MG63 (cell line): Measurements from ENCODE around the gene ALG8. TPM values are rescaled to one million over a fixed set of nuclear protein-coding genes. Genes with fewer than 3 reads are reported as not detected.
"Not testable (repeated sequence)": the region's sequence is repeated elsewhere in the genome, so short reads cannot be mapped to it uniquely, and the experiment has no call there.

Experiments
- DNase-seq: peaks from one replicate; pipeline ENCODE4 v3.0.0-alpha.2; 2020
- H3K27me3 ChIP-seq: fragments of 250-450 bp; sonication (Bioruptor Pico); 2 replicates; pipeline ENCODE4 v1.5.1; 2020; ENCODE audit warnings: mild to moderate bottlenecking, moderate library complexity
- H3K36me3 ChIP-seq: fragments of 250-450 bp; sonication (Bioruptor Pico); 2 replicates; pipeline ENCODE4 v1.5.1; 2020; ENCODE audit warnings: mild to moderate bottlenecking, moderate library complexity
- H3K4me3 ChIP-seq: fragments of 250-450 bp; sonication (Bioruptor Pico); 2 replicates; pipeline ENCODE4 v1.5.1; 2020; ENCODE audit warnings: mild to moderate bottlenecking, moderate library complexity
- H3K9me3 ChIP-seq: fragments of 250-450 bp; sonication (Bioruptor Pico); 2 replicates; pipeline ENCODE4 v1.5.1; 2020; ENCODE audit warnings: mild to moderate bottlenecking, moderate library complexity
- total RNA-seq: library from RNA; depleted of rRNA; stranded (reverse); fragments of >200 nt; shearing (Covaris generic); gene quantifications from 2 replicates; pipeline ENCODE4 v1.2.3, GENCODE V29; 2014; ENCODE audit warnings: low replicate concordance

The ALG8 gene
- total RNA-seq, 1 experiment from 2014 or later, result 33.6 TPM

- no peaks in the 10 kb centered on the region for H3K27me3 ChIP-seq
- no peaks in the 10 kb centered on the region for H3K9me3 ChIP-seq
- H3K4me3 ChIP-seq, result peak overlapping the region; percentile 95
- peaks cover 16% of the 10 kb centered on the region for H3K36me3 ChIP-seq
- no peak for DNase-seq
These were observed 1.1 kb downstream of the ALG8 start for GRCh38 chr11:78138291-78138690.

- Histone ChIP-seq H3K9me3 (no peaks in the 10 kb centered on the region), H3K27me3 (no peaks in the 10 kb centered on the region), H3K4me3 (no peak overlapping the region), H3K36me3 (peaks cover 16% of the 10 kb centered on the region)
- no peak for DNase-seq
These were observed 7.0 kb downstream of the ALG8 start for GRCh38 chr11:78132475-78132874.

- H3K4me3 ChIP-seq, result no peak overlapping the region
- no peak for DNase-seq
- no peaks in the 10 kb centered on the region for H3K27me3 ChIP-seq
- peaks cover 11% of the 10 kb centered on the region for H3K36me3 ChIP-seq
- H3K9me3 ChIP-seq, result no peaks in the 10 kb centered on the region
These were observed 7.5 kb downstream of the ALG8 start for GRCh38 chr11:78131956-78132355.

GRCh38 chr11:78127403-78127802, 12.0 kb downstream of the ALG8 start:
- H3K4me3 ChIP-seq, result no peak overlapping the region
- peaks cover 9% of the 10 kb centered on the region for H3K36me3 ChIP-seq
- H3K27me3 ChIP-seq, result no peaks in the 10 kb centered on the region
- no peaks in the 10 kb centered on the region for H3K9me3 ChIP-seq
- DNase-seq, result no peak

GRCh38 chr11:78112582-78113275, 26.7 kb downstream of the ALG8 start:
- H3K27me3 ChIP-seq, result no peaks in the 10 kb centered on the region
- no peaks in the 10 kb centered on the region for H3K9me3 ChIP-seq
- no peak overlapping the region for H3K4me3 ChIP-seq
- H3K36me3 ChIP-seq, result peaks cover 19% of the 10 kb centered on the region
- DNase-seq, result no peak

- Histone ChIP-seq H3K4me3 (no peak overlapping the region), H3K36me3 (peaks cover 19% of the 10 kb centered on the region), H3K9me3 (no peaks in the 10 kb centered on the region), H3K27me3 (no peaks in the 10 kb centered on the region)
- DNase-seq, result no peak
These were observed 28.1 kb downstream of the ALG8 start for GRCh38 chr11:78111298-78111697.

- Histone ChIP-seq H3K9me3 (no peaks in the 10 kb centered on the region), H3K36me3 (peaks cover 19% of the 10 kb centered on the region), H3K27me3 (no peaks in the 10 kb centered on the region), H3K4me3 (no peak overlapping the region)
- DNase-seq, result no peak
These were observed 28.6 kb downstream of the ALG8 start for GRCh38 chr11:78110830-78111229.

GRCh38 chr11:78110351-78110750, 29.1 kb downstream of the ALG8 start:
- no peak for DNase-seq
- no peaks in the 10 kb centered on the region for H3K27me3 ChIP-seq
- peaks cover 19% of the 10 kb centered on the region for H3K36me3 ChIP-seq
- H3K9me3 ChIP-seq, result no peaks in the 10 kb centered on the region
- no peak overlapping the region for H3K4me3 ChIP-seq

GRCh38 chr11:78109081-78110015, 30.1 kb downstream of the ALG8 start:
- Histone ChIP-seq H3K4me3 (no peak overlapping the region), H3K36me3 (peaks cover 19% of the 10 kb centered on the region), H3K9me3 (no peaks in the 10 kb centered on the region), H3K27me3 (no peaks in the 10 kb centered on the region)
- DNase-seq, result no peak

GRCh38 chr11:78100676-78101472, 38.6 kb downstream of the ALG8 start:
- DNase-seq, result no peak
- Histone ChIP-seq H3K27me3 (no peaks in the 10 kb centered on the region), H3K36me3 (peaks cover 23% of the 10 kb centered on the region), H3K9me3 (no peaks in the 10 kb centered on the region), H3K4me3 (no peak overlapping the region)

GRCh38 chr11:78100261-78100660, 39.2 kb downstream of the ALG8 start:
- Histone ChIP-seq H3K9me3 (no peaks in the 10 kb centered on the region), H3K4me3 (no peak overlapping the region), H3K36me3 (peaks cover 26% of the 10 kb centered on the region), H3K27me3 (no peaks in the 10 kb centered on the region)
- no peak for DNase-seq

- H3K36me3 ChIP-seq, result peaks cover 29% of the 10 kb centered on the region
- H3K27me3 ChIP-seq, result no peaks in the 10 kb centered on the region
- H3K4me3 ChIP-seq, result no peak overlapping the region
- no peak for DNase-seq
- H3K9me3 ChIP-seq, result no peaks in the 10 kb centered on the region
These were observed 39.8 kb downstream of the ALG8 start for GRCh38 chr11:78099666-78100065.

GRCh38 chr11:78097666-78098385, 41.6 kb downstream of the ALG8 start:
- peaks cover 30% of the 10 kb centered on the region for H3K36me3 ChIP-seq
- no peaks in the 10 kb centered on the region for H3K9me3 ChIP-seq
- no peak for DNase-seq
- no peak overlapping the region for H3K4me3 ChIP-seq
- no peaks in the 10 kb centered on the region for H3K27me3 ChIP-seq

- DNase-seq, result no peak
- Histone ChIP-seq H3K27me3 (no peaks in the 10 kb centered on the region), H3K36me3 (peaks cover 9% of the 10 kb centered on the region), H3K4me3 (no peak overlapping the region), H3K9me3 (no peaks in the 10 kb centered on the region)
These were observed 45.2 kb downstream of the ALG8 start for GRCh38 chr11:78094250-78094649.

- H3K36me3 ChIP-seq, H3K9me3 ChIP-seq, H3K4me3 ChIP-seq, H3K27me3 ChIP-seq, DNase-seq: not testable (repeated sequence)
These were observed 52.8 kb downstream of the ALG8 start for GRCh38 chr11:78086521-78087074.

- no peak overlapping the region for H3K4me3 ChIP-seq
- DNase-seq, result no peak
These were observed 53.5 kb downstream of the ALG8 start for GRCh38 chr11:78085972-78086371.

More at GRCh38 chr11:78085972-78086371, 53.5 kb downstream of the ALG8 start:
- Histone ChIP-seq H3K9me3 (no peaks in the 10 kb centered on the region), H3K27me3 (no peaks in the 10 kb centered on the region), H3K36me3 (no peaks in the 10 kb centered on the region)
